Measurements from ENCODE around the gene ATP13A2.
"Not testable (repeated sequence)": the region's sequence is repeated elsewhere in the genome, so short reads cannot be mapped to it uniquely, and the experiment has no call there.

The ATP13A2 gene

GRCh38 chr1:16956775-16957174, 55.0 kb downstream of the ATP13A2 start:
- no peak for DNase-seq

GRCh38 chr1:16955186-16955585, 56.5 kb downstream of the ATP13A2 start:
- no peak for DNase-seq

- DNase-seq, result no peak
These were observed 57.1 kb downstream of the ATP13A2 start for GRCh38 chr1:16954579-16954978.

- not testable (repeated sequence) for DNase-seq
These were observed 59.4 kb downstream of the ATP13A2 start for GRCh38 chr1:16952376-16952775.

- not testable (repeated sequence) for DNase-seq
These were observed 62.7 kb downstream of the ATP13A2 start for GRCh38 chr1:16949026-16949425.

GRCh38 chr1:16948282-16948891, 63.3 kb downstream of the ATP13A2 start:
- not testable (repeated sequence) for DNase-seq

- no peak for DNase-seq
These were observed 65.1 kb downstream of the ATP13A2 start for GRCh38 chr1:16946646-16947045.

- DNase-seq, result not testable (repeated sequence)
These were observed 65.5 kb downstream of the ATP13A2 start for GRCh38 chr1:16946185-16946584.

GRCh38 chr1:16945512-16945911, 66.2 kb downstream of the ATP13A2 start:
- not testable (repeated sequence) for DNase-seq

- DNase-seq, result no peak
These were observed 67.7 kb downstream of the ATP13A2 start for GRCh38 chr1:16944038-16944437.

GRCh38 chr1:16939386-16940180, 72.1 kb downstream of the ATP13A2 start:
- not testable (repeated sequence) for DNase-seq

- DNase-seq, result no peak
These were observed 73.1 kb downstream of the ATP13A2 start for GRCh38 chr1:16938351-16939321.

GRCh38 chr1:16936580-16936979, 75.1 kb downstream of the ATP13A2 start:
- DNase-seq, result not testable (repeated sequence)

Data from stimulated activated CD4-positive, alpha-beta T cell treated with anti-CD3 and anti-CD28 coated beads, Interleukin-4, amount 100 ng/mL, for 24 hours (primary cell).